Natural killer cell (primary cell): ENCODE measurements around the gene TM9SF4. TPM values are rescaled to one million over a fixed set of nuclear protein-coding genes. Genes with fewer than 3 reads are reported as not detected.

Experiments used
- ATAC-seq, 3 donors: fragments of 150-1000 bp in 2 of 3; fragments of 200-7000 bp in 1 of 3; cut with Tn5 transposase; 1 replicate in 1 of 3; 2 replicates in 2 of 3; pipeline ENCODE4 v1.10.0; 2021; ENCODE audit warnings: mild to moderate bottlenecking in 2 of 3, moderate library complexity in 2 of 3
- DNase-seq, 2 donors: peaks; one replicate each; pipeline versions ENCODE4 v3.0.0 to v3.0.0-alpha.2; 2013 to 2021; ENCODE audit warnings: mixed read lengths in 1 of 2
- H3K27ac ChIP-seq: one replicate; pipeline ENCODE4 v1.5.1; 2013; ENCODE audit warnings: mild to moderate bottlenecking, low read length
- H3K27me3 ChIP-seq: one replicate; pipeline ENCODE4 v1.6.1; 2013; ENCODE audit warnings: low read length; ENCODE audit not compliant: control insufficient read depth, insufficient read depth
- H3K36me3 ChIP-seq: one replicate; pipeline ENCODE4 v1.6.1; 2013; ENCODE audit warnings: low read length; ENCODE audit not compliant: control insufficient read depth, insufficient read depth
- H3K4me1 ChIP-seq: one replicate; pipeline ENCODE4 v1.6.1; 2013; ENCODE audit warnings: low read length; ENCODE audit not compliant: control insufficient read depth, insufficient read depth
- H3K4me3 ChIP-seq: one replicate; pipeline ENCODE4 v1.5.1; 2013; ENCODE audit warnings: low read length
- H3K9me3 ChIP-seq: one replicate; pipeline ENCODE4 v1.6.1; 2013; ENCODE audit warnings: low read length; ENCODE audit not compliant: control insufficient read depth, insufficient read depth
- H3K27ac Mint-ChIP-seq, 2 donors: one replicate each; pipeline ENCODE4 v1.8.0; 2022; ENCODE audit warnings: mild to moderate bottlenecking in 2 of 2, mixed read lengths in 2 of 2, moderate library complexity in 1 of 2
- H3K27me3 Mint-ChIP-seq, 2 donors: one replicate each; pipeline ENCODE4 v1.8.0; 2022; ENCODE audit warnings: low read depth in 2 of 2, mixed read lengths in 2 of 2
- H3K36me3 Mint-ChIP-seq: one replicate; pipeline ENCODE4 v1.8.0; 2022; ENCODE audit warnings: mixed read lengths
- H3K4me1 Mint-ChIP-seq, 2 donors: one replicate each; pipeline ENCODE4 v1.8.0; 2022; ENCODE audit warnings: mixed read lengths in 2 of 2
- H3K4me3 Mint-ChIP-seq: one replicate; pipeline ENCODE4 v1.8.0; 2022; ENCODE audit warnings: mild to moderate bottlenecking, moderate library complexity, mixed read lengths
- H3K9me3 Mint-ChIP-seq, 2 donors: one replicate each; pipeline ENCODE4 v1.8.0; 2022; ENCODE audit warnings: mixed read lengths in 2 of 2
- CTCF ChIP-seq: fragments of 200-600 bp; IDR thresholded peaks from one replicate; pipeline ENCODE4 v1.8.0; 2022; ENCODE audit warnings: antibody characterized with exemption
- WGBS: methylation state at CpG from one replicate; pipeline ENCODE4 v1.1.7; 2013; ENCODE audit warnings: missing lambda C conversion rate; ENCODE audit not compliant: insufficient coverage; 5-methylcytosine and 5-hydroxymethylcytosine counted together
- intact Hi-C: fragments of 100-400 bp; cut with micrococcal nuclease; formaldehyde crosslinking; loops from one replicate; pipeline ENCODE4 v1.14.2; 2022
- total RNA-seq, 4 donors: library from RNA; stranded (reverse); fragments of 120-200 nt in 1 of 4; gene quantifications; one replicate each; pipeline versions ENCODE4 v1.2.3 to v1.2.4, GENCODE V29; 2013 to 2022

Gene TM9SF4
- total RNA-seq, 3 donors from 2014 or later (not counting 1 experiment from before 2014, with no cell fraction given), result 35.8 to 42.8 (median 41.2) TPM

- Histone ChIP-seq H3K4me3 (no peak overlapping the region), H3K9me3 (no peaks in the 10 kb centered on the region), H3K27me3 (no peaks in the 10 kb centered on the region), H3K36me3 (no peaks in the 10 kb centered on the region), H3K4me1 (peaks cover 4% of the 10 kb centered on the region), H3K27ac (no peak overlapping the region)
- no peak for TF ChIP-seq CTCF
- 91% methylated on average over 7 of the region's 7 CpGs for WGBS
- no peaks in the 10 kb centered on the region for H3K9me3 Mint-ChIP-seq
- H3K36me3 Mint-ChIP-seq, result no peaks in the 10 kb centered on the region
- DNase-seq, result no peak
- peaks cover 13 to 32% of the 10 kb centered on the region in 2 donors for H3K27me3 Mint-ChIP-seq
- intact Hi-C loops, result no loop called here
- H3K4me1 Mint-ChIP-seq, result no peaks in the 10 kb centered on the region
- H3K27ac Mint-ChIP-seq, result no peak overlapping the region
- H3K4me3 Mint-ChIP-seq, result no peak overlapping the region
- no peak for ATAC-seq
Observed at GRCh38 chr20:32064667-32065066, 44.8 kb upstream of the TM9SF4 start.

GRCh38 chr20:32067234-32067821, 42.2 kb upstream of the TM9SF4 start:
- Mint-ChIP-seq H3K4me3 (no peak overlapping the region), H3K27ac (no peak overlapping the region), H3K27me3 (peaks cover 2 to 11% of the 10 kb centered on the region in 2 donors), H3K4me1 (no peaks in the 10 kb centered on the region), H3K9me3 (no peaks in the 10 kb centered on the region), H3K36me3 (no peaks in the 10 kb centered on the region)
- intact Hi-C loops, result no loop called here
- no peak for ATAC-seq
- Histone ChIP-seq H3K9me3 (no peaks in the 10 kb centered on the region), H3K4me1 (peaks cover 10% of the 10 kb centered on the region), H3K36me3 (no peaks in the 10 kb centered on the region), H3K27ac (no peak overlapping the region), H3K27me3 (no peaks in the 10 kb centered on the region), H3K4me3 (no peak overlapping the region)
- TF ChIP-seq CTCF, result no peak
- no peak for DNase-seq
- WGBS, result 87% methylated on average over 5 of the region's 6 CpGs

- no peak overlapping the region for H3K4me3 ChIP-seq
- no peaks in the 10 kb centered on the region for H3K9me3 Mint-ChIP-seq
- no peaks in the 10 kb centered on the region for H3K9me3 ChIP-seq
- WGBS, result 100% methylated on average over 1 of the region's 2 CpGs
- intact Hi-C loops, result no loop called here
- no peak overlapping the region for H3K27ac ChIP-seq
- H3K27ac Mint-ChIP-seq, result no peak overlapping the region
- no peak overlapping the region for H3K4me3 Mint-ChIP-seq
- ATAC-seq, result no peak
- H3K4me1 Mint-ChIP-seq, result no peaks in the 10 kb centered on the region
- H3K27me3 ChIP-seq, result no peaks in the 10 kb centered on the region
- no peaks in the 10 kb centered on the region for H3K36me3 ChIP-seq
- TF ChIP-seq CTCF, result no peak
- no peaks in the 10 kb centered on the region for H3K36me3 Mint-ChIP-seq
- peaks cover 0 to 9% of the 10 kb centered on the region in 2 donors for H3K27me3 Mint-ChIP-seq
- DNase-seq, result no peak
- peaks cover 8% of the 10 kb centered on the region for H3K4me1 ChIP-seq
Observed at GRCh38 chr20:32068174-32068573, 41.3 kb upstream of the TM9SF4 start.

GRCh38 chr20:32069711-32070110, 39.8 kb upstream of the TM9SF4 start:
- peaks cover 6% of the 10 kb centered on the region for H3K4me1 ChIP-seq
- Mint-ChIP-seq H3K27me3 (peaks cover 0 to 9% of the 10 kb centered on the region in 2 donors), H3K36me3 (no peaks in the 10 kb centered on the region)

More at GRCh38 chr20:32069711-32070110, 39.8 kb upstream of the TM9SF4 start:
- intact Hi-C loops, result no loop called here
- DNase-seq (no peak), ATAC-seq (no peak)
- Mint-ChIP-seq H3K4me1 (no peaks in the 10 kb centered on the region), H3K4me3 (no peak overlapping the region), H3K27ac (peak overlapping the region in 1 of 2 donors; percentile 42), H3K9me3 (no peaks in the 10 kb centered on the region)
- H3K9me3 ChIP-seq, result no peaks in the 10 kb centered on the region
- H3K4me3 ChIP-seq, result no peak overlapping the region
- TF ChIP-seq CTCF, result no peak
- H3K36me3 ChIP-seq, result no peaks in the 10 kb centered on the region
- no peak overlapping the region for H3K27ac ChIP-seq
- H3K27me3 ChIP-seq, result no peaks in the 10 kb centered on the region
